ENCODE results near the gene SPAG9.
A peak's percentile ranks its signal among the peaks of the same experiment; 100 is the strongest.
"Not testable (repeated sequence)": the region's sequence is repeated elsewhere in the genome, so short reads cannot be mapped to it uniquely, and the experiment has no call there.

The SPAG9 gene

DNA sequence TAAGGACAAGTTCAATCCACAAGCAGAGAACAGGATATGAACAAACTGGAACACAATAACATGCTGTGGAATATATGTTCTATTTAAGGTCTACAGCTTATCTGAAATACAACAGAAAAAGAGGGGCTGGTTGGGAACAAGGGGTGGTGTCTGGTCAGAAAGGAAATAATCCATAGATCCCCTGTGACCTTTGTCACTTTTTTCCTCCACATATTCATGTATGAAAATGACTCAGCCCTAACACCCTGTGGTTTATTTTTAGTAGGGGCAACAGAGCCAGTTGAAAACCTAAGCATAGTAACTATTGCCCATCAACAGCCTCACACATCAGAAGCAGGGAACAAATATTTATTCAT lies 12.3 kb upstream of the SPAG9 start:
- no peak for DNase-seq (ENCODE audit: low read depth)

DNA sequence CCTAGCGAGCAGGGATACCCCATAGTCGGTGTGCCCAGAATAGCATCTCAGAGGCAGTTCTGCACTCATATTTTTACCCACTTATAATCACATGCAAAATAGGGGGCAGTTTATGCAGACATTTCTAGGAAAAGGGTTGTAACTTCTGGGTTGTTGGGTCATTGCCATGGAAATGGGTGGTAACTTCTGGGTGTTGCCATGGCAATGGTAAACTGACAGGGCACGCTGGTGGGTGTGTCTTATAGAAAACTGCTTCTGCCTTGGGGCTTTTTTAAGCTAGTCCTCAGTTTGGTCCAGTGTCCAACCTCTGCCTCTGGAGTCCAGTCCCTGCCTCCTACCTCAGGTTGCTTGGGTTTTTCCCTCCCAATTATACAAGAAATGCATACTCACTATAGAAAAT lies 7.4 kb upstream of the SPAG9 start:
- DNase-seq (ENCODE audit: low read depth), result no peak

DNA sequence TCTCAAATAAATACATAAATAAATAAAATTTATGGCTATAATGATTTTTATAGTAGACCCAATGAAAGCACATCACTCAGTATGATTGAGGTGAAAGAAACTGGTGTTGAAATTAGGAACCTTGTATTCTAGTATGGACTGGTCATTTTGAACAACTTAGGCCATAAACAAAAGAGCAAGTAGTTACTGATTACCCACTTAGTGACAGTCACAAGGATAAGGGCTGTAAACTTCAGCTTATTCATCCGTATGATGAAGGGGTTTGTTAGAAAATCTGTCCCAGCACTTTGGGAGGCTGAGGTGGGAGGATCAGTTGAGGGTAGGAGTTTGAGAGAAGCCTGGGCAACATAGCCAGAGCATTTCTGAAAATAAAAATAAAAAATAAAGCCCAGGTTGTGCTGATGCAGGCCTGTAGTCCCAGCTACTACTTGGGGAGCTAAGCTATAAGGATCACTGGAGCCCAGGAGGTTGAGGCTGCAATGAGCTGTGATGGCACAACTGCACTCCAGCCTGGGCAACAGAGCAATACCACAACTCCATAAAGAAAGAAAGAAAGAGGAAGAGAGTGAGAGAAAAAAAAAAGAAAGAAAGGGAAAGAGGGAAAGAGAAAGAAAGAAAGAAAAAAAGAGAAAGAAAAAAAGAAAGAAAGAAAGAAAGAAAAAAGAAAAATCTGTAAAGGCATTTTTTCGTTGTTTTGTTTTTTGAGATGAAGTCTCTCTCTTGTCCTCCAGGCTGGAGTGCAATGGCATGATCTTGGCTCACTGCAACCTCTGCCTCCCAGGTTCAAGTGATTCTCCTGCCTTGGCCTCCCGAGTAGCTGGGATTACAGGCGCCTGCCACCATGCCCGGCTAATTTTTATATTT lies 4.2 kb upstream of the SPAG9 start:
- DNase-seq (ENCODE audit: low read depth), result no peak

DNA sequence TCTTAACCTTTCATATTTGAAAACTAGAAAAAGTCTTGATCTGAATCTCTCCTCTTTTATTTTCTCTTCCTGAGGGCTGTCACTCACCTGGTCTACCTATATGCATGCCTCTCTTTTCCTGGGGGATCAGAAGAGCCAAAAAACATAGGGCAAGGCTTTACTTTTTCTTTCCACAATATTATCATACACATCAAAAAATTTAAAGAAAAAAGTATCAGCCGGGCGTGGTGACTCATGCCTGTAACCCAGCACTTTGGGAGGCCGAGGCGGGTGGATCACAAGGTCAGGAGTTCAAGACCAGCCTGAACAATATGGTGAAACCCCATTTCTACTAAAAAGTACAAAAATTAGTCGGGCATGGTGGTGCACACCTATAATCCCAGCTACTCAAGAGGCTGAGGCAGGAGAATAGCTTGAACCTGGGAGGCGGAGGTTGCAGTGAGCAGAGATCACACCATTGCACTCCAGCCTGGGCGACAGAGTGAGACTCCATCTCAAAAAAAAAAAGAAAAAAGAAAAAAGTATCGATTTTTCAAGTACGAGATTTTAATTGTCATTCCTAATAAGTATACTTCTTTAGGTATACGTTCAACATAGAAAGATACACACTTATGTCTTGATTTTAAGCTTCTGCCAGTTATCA lies 1.9 kb upstream of the SPAG9 start:
- DNase-seq (ENCODE audit: low read depth), result not testable (repeated sequence)

DNA sequence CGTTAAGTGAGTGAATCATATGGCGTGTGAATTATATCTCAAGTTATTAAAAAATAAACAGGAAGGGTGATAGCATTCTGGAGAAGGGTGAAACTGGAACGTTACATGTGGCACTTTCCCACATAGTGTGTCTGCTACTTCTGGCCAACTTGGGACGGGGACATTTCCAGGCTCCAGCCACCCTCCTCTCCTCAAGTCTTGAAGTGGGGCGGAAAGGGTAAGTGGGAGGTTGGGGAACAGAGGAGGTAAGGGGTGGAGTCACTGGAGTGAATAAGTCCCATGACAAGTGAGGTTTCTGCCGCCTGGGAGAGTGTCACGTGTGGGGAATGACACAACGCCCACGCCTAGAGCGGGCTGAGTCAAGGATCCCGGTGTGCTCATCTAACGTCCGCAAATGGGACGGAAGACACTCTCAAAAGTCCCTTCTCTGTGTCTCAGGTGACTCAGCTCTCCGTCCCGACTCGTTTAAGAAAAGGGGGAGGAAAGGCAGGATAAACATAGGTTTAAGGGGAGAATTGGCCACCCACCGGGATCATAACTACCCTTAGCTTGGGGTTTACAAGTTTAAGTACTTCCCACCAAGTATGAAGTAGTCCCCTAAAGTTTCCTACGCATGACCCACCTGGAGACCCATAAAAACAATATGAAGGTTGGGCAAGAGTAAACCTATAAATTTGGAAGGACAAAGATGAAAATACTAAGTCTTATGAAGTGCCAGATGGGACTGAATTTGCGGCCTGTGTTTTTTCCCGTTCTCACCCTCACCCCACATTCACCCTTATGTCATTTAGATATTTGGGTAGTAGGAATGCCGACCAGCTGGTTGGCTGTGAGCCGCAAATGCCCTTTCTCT lies 1.2 kb upstream of the SPAG9 start:
- DNase-seq (ENCODE audit: low read depth), result peak; percentile 96

DNA sequence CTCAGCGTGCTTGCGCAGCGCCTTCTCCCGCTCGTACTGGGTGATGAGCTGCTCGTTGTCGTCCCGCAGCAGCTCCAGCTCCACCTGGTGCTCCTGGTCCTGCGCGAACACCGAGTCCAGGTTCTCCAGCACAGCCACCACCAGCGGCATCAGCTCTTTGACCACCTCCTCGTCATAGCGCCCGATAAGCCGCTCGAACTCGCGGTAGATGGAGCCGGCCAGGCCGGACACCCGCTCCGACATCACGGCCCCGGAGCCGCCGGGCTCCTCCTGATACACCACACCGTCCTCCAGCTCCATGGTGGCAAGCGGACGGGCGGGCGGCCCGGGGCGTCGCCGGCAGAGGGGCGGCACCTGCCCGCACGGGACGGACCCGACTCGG lies 320 bp downstream of the SPAG9 start:
- peak; percentile 9 for DNase-seq (ENCODE audit: low read depth)

DNA sequence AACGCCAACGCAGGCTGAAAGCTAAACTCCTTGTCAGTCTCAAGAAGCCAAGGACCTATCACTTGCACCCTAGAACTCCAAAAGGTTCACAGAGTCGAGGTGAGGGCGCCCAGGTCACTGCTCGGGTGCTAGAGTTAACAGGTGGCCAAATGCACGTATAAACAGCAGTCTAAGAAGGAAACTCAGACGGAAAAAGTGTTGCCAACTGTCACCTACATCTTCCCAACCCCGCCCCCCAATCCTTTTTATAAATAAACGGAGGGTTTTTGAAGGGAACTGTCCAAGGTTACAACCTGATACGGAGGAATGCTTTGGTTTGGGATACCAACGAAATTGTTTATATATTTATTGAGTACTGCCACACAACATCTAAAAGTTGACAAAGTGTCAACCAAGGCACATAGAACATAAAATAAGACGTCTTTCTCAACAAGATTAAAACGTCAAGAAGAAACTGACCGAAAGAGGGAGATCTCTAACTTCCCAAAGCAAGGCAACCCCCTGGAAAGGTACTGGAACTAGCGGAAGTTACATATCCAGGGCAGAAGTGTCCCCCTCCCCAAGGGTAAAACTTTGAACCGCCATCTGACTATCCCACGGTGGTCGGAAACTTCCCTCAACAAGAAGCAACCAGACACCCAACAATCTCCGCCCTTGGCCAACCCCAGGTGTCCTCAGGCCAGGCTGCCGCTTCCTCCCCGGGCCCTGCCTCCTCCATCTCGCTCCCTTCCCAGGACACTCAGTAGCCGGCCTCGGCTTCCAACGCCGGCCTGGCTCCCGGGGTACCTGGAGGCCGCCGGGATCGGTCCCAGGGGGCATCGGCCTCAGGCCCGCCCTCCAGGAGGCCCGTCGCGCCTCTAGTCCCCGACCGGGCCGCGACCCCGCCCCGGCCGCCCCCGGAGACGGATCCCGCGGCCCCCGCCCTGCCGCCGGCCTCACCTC lies 982 bp downstream of the SPAG9 start:
- peak; percentile 19 for DNase-seq (ENCODE audit: low read depth)

DNA sequence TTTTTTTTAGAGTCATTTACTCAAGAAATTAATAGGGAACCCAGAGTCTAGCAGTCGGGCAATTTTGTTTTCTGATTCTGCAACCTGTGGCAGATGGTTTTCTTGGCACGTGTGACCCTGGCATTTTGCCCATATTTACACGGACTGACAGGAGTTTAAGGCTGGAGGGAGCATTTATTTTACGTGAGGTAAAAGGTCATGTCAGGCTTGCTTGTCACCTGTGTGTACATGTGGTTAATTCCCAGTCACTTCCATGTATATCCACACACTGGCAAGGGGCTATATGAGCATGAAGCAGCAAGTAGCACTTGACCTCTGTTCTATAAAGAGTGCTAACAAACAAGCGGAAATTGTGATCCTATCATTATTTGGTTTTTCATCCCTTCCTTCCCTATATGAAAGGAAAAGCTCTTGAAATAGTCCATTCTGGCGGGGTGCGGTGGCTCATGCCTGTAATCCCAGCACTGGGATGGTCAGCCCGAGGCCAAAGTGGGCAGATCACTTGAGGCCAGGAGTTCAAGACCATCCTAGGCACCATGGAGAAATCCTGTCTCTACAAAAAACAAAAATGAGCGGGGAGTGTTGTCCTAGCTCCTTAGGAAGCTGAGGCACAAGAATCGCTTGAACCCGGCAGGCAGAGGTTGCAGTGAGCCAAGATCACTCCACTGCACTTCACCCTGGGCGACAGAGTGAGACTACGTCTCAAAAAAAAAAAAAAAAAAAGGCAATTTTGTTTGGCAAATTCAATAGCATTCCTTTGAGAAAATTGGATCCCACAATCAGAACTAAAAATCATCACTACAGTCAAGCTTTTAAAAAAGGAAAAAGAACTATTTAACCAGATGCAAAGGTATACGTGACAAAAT lies 2.1 kb downstream of the SPAG9 start:
- DNase-seq (ENCODE audit: low read depth), result no peak

DNA sequence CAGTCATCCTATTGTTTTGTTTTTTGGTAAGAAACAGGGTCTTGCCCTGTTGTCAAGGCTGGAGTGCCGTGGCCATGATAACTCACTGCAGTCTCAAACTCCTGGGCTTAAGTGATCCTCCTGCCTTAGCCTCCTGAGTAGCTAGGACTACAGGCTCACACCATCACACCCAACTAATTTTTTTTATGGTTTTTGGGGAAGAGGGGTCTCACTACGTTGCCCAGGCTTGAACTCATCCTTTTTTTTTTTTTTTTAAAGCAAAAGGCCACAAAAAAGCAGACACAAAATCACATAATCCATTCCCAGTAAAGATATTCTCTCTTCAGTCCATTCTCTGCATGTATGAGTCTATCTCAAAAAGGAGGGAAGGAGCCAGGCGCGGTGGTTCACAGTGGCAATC lies 5.5 kb downstream of the SPAG9 start:
- no peak for DNase-seq (ENCODE audit: low read depth)

DNA sequence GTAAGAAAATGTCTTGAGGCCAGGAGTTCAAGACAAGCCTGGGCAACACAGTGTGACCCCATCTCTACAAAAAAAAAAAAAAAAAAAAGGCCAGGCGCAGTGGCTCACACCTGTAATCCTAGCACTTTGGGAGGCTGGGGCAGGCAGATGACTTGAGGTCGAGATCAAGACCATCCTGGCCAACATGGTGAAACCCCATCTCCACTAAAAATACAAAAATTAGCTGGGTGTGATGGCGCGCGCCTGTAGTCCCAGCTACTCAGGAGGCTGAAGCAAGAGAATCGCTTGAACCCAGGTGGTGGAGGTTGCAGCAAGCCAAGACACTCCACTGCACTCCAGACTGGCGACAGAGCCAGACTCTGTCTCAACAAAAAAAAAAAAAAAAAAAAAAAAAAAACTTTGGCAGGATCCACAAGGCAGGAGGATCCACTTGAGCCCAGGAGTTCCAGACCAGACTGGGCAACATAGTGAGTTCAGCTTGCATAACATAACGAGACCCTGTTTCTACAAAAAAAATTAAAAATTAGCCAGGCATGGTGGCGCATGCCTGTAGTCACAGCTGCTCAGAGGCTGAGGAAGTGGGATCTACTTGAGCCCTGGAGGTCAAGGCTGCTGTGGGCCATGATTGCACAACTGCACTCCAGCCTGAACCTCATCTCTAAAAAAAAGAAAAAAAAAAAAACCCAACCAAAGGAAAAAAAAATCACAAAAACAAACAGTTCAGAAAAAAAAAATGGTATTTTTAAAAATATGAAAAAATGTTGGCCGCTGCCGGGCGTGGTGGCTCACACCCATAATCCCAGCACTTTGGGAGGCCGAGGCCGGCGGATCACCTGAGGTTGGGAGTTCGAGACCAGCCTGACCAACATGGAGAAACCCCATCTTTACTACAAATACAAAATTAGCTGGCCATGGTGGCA lies 8.1 kb downstream of the SPAG9 start:
- peak; percentile 4 for DNase-seq (ENCODE audit: low read depth)

DNA sequence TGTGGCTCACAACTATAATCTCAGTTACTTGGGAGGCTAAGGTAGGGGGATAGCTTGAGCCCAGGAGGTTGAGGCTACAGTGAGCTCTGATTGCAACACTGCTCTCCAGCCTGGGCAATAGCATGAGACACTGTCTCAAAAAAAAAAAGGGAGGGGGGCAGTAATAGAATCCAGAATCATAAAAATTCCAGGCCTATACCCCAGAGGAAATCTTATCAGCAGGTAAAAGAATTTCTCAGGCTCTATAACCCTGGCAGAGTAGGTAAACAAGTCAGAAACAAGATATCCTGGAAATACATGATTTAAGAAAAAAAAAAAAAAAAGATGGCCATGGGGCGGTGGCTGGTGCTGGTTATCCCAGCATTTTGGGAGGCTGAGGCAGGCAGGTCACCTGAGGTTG lies 12.9 kb downstream of the SPAG9 start:
- DNase-seq (ENCODE audit: low read depth), result no peak

DNA sequence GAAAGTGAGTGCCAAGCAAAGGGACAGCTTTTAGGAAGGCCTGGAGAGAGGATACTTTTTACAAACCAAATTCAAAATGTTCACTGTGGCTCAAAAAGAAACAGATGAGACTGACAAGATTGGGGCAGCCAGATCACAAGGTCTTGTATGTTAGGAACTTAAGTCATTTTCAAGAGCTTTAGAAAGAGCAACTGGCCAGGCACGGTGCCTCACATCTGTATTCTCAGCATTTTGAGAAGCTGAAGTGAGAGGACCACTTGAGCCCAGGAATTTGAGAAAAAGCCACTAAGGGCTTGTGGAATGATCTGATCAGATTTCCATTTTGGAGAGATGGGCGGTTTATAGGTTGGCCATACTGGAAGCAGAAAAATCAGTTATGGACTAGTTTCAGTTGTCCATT lies 17.2 kb downstream of the SPAG9 start:
- DNase-seq (ENCODE audit: low read depth), result no peak

DNA sequence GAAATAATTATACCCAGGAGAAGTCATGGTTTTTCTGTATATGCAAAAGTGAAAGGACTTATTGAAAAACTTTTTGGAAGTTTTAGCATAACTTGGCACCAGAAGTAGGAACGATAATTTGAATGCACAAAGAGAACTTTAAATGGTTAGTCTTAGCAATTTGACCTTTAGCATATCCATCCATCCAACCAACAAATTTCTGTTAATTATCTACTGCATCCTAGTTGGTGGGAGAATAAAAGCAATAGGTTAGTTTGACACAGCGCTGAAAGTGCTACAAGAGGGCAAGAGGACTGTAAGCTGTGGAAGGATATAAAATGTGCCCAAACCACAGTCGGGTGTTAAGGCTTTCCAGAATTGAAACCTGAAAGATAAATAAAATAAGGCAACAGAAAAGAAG lies 17.6 kb downstream of the SPAG9 start:
- DNase-seq (ENCODE audit: low read depth), result no peak

DNA sequence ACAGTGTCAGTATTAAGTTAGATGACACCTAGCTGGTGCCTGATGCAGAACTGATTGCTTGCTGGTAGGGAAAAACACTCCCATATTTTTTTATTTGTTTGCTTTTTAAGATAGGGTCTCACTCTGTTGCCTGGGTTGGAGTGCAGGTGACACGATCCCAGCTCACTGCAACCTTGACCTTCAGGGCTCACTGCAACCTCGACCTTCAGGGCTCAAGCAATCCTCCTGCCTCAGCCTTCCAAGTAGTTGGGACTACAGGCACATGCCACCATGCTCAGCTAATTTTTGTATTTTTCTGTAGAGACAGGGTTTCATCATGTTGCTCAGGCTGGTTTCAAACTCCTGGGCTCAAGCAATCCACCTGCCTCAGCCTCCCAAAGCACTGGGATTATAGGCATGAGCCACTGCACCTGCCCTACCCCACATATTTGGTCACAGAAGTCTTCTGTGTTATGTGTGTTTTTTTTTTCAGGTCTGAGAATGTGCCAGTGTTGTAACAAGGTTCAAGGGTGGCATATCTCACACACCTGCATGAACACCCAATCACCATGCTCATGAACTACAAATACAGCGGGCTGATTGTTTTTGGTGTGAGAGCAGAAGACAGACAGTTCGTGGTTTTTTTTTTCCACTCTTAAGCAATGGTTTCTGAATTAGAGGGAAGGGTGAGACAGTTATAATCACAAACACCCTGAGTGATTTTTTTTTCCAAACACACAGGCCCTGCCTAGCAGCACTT lies 22.8 kb downstream of the SPAG9 start:
- DNase-seq (ENCODE audit: low read depth), result no peak

DNA sequence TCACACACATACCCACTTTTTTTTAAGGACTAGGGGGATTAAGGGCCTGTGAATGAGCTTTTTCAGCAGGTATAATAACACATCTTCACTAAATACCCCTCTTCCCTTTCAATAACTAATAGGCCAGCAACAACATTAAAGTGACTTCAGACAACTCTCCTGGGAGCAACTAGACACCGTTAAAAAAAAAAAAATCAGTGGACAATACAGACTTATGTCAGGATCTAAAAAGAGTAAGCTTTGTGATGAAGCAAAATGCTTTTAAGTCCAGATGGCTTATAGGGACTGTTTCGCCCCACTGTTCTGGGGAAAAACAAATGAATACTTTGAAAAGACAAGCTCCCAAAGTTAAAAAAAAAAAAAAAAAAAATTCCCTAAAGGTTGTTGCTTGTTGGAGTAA lies 29.0 kb downstream of the SPAG9 start:
- DNase-seq (ENCODE audit: low read depth), result no peak

DNA sequence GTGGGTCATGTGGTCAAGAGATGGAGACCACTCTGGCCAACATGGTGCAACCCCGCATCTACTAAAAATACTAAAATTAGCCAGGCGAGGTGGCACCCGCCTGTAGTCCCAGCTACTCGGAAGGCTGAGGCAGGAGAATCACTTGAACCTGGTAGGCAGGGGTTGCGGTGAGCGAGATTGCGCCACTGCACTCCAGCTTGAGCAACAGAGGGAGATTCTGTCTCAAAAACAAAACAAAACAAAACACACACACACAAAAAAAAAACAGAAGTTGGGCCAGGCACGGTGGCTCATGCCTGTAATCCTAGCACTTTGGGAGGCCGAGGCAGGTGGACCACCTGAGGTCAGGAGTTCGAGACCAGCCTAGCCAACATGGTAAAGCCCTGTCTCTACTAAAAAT lies 31.8 kb downstream of the SPAG9 start:
- not testable (repeated sequence) for DNase-seq (ENCODE audit: low read depth)

DNA sequence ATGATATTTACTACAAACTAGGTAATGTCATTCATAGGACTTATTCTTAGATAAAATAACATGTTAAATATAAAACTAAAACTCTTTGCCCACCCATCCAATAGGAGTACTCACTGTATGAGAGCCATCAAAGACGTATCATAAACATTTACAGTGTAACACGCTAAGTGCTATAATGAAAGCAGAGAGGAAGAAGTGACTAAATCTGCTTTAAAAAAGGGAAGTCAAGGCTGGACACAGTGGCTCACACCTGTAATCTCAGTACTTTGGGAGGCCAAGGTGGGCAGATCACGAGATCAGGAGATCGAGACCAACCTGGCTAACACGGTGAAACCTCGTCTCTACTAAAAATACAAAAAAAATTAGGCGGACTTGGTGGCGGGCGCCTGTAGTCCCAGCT lies 32.4 kb downstream of the SPAG9 start:
- no peak for DNase-seq (ENCODE audit: low read depth)

DNA sequence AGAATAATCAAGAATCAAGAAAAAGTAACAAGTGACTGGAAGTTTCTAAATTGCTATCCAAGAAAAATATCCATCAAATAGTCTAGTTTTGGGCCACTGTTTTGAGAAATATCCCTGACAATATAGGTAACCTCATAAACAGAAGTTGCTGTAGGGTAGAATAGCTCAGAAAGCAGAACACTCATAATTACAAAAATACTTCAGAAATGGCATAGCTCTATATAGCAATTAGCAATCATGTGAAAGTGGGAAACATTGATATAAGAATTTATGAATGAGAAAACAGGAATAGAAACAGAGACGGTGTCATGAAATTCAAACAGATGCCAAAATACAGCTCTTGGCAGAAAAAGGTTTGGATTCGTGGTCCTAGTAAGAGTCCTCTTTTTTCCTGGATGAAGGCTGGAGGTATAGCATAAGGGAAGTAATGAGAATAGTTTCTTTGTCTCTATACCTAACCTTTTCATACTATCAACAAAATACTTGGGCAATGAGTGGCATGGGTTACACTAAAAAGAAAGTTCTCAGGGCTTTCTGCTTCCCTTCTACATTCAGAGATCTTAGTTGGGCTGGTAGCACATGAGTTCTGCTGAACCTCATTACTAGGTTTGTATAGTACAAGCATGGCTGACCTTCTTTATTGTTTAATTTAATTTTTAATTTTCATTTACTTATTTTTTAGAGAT lies 33.5 kb downstream of the SPAG9 start:
- DNase-seq (ENCODE audit: low read depth), result no peak
